IPS DF 4.7 (cell line): ENCODE results near the gene N4BP2L1.
A peak's percentile ranks its signal among the peaks of the same experiment; 100 is the strongest.
"Not testable (repeated sequence)": the region's sequence is repeated elsewhere in the genome, so short reads cannot be mapped to it uniquely, and the experiment has no call there.

ENCODE experiments used
- DNase-seq: peaks from one replicate; pipeline ENCODE4 v3.0.0-alpha.2; 2013; ENCODE audit warnings: low spot score; ENCODE audit errors: extremely low read depth

N4BP2L1 gene

DNA sequence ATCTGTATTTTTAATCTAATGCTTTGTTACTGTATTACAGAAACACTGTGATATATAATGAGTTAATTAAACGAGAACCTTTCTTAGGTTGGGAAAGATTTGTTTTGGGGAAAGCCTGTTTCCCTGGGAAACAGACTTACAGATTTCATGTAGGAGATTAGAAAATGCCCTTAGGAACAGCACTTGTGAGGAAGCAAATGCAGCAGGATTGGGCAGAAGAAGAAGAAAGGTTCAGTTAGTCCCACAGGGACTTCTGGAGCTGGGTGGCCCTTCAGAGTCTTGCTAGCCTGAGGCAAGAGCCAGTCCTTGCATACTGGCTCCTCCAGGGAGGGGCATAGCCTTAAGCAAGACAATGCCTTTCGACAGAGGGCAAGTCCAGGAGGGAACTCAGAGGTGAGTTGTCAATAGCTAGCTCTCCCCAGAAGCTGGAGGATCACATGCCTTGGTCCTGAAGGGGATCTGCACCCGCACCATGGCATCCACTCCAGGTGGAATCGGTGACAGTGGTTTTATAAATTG, 36.8 kb downstream of the N4BP2L1 start:
- DNase-seq: no peak

DNA sequence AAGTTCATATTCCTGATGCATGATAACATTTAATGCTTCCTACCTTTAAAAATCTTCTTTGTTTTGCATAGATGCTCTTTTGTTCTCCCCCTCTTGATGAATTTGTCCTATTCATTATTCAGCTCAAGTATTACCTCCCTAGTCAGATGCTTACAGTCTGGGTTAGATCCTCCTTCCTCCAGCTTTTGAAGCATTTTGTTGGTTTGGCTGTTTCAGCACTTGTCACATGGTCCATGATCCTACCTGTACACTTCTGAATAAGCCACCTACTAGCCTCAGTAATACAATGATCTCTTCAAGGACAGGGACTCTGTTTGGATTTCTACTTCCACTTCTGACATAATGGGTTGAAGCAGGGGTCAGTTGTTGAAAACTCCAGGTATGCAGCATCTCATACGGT, 37.4 kb downstream of the N4BP2L1 start:
- DNase-seq: no peak

DNA sequence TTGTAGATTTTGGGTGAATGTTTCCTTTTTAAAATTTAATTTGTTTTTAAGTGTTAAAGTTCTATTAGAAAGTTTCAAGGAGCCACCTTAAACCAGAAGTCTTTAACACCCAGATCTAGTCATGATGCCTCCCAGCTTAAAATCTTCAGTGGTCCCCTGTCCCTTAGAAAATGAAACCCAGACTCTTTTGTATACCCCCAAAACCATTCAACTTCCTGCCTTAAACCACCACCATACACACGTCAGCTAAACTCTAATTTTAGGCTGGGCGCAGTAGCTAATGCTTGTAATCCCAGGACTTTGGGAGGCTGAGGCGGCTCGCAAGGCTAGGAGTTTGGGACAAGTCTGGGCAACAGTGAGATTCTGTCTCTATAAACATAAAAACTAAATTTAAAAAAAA, 37.9 kb downstream of the N4BP2L1 start:
- DNase-seq: no peak

DNA sequence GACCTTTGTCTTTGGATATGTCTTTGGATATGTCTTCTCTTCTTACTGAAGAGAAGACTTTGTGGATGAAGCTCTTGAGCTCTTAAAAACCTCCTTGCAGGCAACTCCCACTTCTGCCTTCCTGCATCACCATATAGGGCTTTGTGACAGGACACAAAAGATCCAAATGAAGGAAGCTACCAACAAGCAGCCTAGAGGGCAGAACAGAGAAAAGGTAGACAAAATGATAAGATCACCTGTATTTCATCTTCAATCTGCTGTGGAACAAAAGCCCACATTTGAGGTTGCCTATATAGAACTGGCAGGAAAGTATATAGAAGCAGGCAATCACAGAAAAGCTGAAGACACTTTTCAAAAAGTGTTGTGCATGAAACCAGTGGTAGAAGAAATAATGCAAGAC, 42.5 kb downstream of the N4BP2L1 start:
- DNase-seq: no peak

DNA sequence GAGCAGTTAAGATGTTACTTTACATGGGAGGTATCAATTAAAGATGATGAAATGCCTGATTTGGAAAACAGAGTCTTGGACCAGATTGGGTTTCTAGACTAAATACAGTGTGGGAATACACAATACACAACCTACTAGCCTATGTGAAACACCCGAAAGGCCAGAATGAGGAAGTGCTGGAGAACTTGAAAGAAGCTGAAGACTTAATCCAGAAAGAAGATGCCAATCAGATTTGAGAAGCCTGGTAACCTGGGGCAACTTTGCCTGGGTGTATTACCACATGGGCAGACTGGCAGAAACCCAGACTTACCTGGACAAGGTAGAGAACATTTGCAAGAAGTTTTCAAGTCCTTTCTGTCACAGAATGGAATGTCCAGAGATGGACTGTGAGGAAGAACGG, 43.2 kb downstream of the N4BP2L1 start:
- DNase-seq: no peak

- no peak for DNase-seq
These were observed 43.9 kb downstream of the N4BP2L1 start for GRCh38 chr13:32383836-32384618.

DNA sequence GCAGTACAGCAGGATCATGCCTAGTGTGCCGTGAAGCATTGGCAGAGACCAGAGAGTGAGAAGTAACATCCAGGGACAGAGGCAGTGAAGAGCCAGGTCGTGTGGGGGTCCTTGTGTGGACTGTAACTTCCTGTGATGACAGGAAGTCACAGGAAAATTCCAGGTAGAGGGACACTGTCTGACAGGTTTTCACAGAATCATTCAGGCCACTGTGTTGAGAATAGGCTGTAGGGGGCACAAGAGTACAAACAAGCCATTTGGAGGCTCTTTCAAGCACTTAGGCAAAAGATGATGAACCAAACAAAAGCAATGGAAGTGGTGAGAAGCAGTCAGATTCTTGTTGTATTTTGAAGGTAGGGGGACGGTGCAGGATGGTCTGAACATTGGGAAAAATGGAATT, 46.4 kb downstream of the N4BP2L1 start:
- DNase-seq: peak; percentile 25

DNA sequence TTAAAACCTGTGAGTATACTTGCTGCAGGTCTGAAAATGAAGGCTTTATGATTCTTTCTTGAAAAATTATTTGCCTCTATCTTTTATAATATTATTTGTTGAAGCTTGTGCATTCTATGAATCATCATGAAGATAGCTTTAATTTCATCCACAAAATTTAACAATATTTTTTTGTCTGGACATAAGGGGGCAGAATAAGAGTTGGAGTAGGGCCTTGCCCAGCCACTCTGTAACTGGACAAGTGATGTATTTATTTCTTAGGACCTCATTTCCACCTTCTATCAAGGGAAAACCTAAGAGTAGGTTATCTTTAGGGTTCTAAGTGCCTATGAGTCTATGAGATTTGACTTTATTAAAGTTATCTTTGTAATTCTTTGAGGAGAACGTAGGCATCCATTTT, 49.9 kb downstream of the N4BP2L1 start:
- no peak for DNase-seq

- DNase-seq: no peak
These were observed 51.1 kb downstream of the N4BP2L1 start for GRCh38 chr13:32376642-32377415.

DNA sequence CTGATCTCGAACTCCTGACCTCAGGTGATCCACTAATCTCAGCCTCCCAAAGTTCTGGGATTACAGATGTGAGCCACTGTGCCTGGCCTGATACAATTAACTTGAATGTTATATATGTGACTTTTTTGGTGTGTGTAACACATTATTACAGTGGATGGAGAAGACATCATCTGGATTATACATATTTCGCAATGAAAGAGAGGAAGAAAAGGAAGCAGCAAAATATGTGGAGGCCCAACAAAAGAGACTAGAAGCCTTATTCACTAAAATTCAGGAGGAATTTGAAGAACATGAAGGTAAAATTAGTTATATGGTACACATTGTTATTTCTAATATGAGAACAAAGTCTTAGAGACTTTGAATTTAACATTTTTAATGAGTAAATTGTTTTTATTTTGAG, 57.1 kb downstream of the N4BP2L1 start:
- DNase-seq: no peak

GRCh38 chr13:32362574-32362973, 65.4 kb downstream of the N4BP2L1 start:
- no peak for DNase-seq

DNA sequence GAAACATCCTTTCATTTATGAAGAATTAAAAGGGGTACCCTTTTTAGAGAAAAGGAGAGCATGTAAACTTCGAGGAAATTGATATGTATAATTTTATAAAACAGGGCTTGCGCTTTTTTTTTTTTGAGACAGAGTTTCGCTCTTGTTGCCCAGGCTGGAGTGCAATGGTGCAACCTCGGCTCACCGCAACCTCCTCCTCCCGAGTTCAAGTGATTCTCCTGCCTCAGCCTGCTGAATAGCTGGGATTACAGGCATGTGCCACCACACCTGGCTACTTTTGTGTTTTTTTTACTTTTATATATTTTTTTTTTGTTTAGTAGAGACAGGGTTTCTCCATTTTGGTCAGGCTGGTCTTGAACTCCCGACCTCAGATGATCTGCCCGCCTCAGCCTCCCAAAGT, 72.0 kb downstream of the N4BP2L1 start:
- DNase-seq: not testable (repeated sequence)

DNA sequence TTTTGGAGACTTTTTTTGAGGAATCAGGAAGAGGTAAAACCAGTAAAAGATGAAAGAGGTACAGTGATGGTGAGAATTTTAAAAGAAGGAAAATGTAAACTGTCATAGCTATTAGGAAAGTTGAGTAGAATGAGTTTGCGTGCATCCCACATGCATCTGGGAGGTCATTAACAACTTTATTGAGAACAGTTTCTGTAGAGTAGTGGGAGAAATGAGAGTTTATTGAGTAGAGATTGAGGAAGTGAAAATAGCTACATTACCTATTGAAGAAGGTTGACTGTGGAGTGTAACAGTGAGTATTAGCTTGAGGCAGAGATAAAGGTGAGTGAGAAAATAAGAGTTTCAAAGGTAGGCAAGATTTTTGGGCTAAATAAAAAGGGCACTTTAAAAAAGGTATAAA, 73.9 kb downstream of the N4BP2L1 start:
- no peak for DNase-seq

GRCh38 chr13:32350839-32351441, 77.0 kb downstream of the N4BP2L1 start:
- not testable (repeated sequence) for DNase-seq
